ENCODE results near the gene NDUFA5.

The NDUFA5 gene

GRCh38 chr7:123500878-123501489, 56.6 kb downstream of the NDUFA5 start:
- no peak for DNase-seq

- DNase-seq = no peak
Measured at GRCh38 chr7:123499211-123499970, 58.2 kb downstream of the NDUFA5 start.

DNA sequence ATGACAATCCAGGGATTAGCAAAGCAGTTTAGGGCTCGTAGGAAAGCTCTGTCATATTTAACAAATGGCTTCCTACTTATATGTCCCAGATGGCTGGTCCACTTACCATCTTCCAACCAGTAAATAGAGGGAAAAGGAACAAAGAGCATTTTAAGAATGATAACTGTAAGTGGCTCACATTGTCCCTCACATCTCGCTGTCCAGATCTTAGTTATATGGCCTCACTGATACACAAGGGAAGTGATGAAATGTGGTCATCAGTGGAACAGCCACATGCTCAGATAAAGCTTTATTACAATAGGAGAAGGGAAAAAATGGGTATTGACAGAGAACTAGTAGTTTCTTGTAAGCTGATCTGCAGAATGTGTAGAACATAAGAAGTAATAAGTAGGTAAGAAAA, 59.0 kb downstream of the NDUFA5 start:
- DNase-seq = no peak

DNA sequence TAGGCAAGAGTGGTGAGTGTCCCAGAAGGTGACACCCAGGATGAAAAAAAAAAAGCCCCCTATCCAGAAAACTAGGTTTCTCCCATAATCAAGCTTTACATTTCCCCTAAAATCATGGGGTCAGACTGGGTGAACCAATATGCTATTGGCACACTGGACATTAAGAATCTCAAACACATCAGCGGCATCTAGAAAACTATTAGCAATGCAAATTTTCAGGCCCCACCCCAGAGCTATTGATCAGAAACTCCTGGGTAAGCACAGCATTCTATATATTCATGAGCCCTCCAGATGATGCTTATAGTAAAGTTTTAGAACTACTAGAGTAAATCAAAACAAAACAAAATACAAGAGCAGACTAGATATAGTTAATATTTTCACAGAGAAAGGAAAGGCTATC, 59.6 kb downstream of the NDUFA5 start:
- DNase-seq = no peak

DNA sequence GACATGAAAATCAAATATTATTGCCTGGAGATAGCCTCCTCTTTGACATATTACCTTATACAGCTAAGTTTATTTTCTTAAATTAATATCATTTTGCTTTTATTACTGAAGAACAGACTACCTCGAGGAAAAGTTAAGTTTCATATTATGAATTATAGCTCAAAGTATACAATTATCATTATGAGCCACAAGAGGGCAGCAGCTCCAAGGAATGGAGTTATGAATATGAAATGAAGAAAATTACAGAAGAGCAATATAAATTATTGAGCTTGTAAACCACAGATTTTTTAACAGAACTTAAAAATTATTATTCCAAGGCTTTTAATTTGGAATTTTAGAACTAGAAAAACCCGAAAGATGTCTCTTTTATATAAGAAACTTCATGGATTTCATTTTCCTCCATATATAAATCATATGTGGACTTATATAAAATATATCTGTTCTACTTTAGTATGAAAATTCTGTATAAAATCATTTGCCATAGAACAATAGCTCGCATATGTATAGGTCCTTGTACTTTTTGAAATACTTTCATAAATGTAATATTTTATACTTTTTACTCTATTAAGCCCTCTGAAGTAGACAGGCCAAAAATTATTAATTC, 63.3 kb downstream of the NDUFA5 start:
- peak; percentile 58 for DNase-seq

DNA sequence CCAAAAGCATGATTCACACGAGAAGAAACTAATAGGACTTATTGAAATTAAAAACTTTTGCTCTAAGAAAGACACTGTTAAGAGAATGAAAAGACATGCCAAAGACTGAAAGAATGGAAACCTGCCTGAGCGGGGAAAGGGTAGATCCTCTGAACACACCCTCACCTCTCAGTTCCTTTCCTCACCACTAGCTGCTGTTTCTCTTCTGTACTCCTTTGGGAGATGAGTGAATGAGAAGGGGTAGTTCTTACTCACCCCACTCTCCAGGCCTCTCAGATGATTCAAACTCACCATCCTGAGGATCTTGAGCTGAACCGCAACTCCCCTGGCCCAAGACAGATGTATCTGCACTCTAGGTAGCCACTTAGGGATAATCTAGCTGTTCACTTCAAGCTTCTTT, 65.1 kb downstream of the NDUFA5 start:
- no peak for DNase-seq

Data from CD4-positive, alpha-beta T cell treated with Interleukin-17A for 1 hour (primary cell).